GM08714 (cell line): Measurements from ENCODE around the gene CLTB.

Source experiments
- H3K4me3 ChIP-seq: fragments of 200-500 bp; sonication (Bioruptor generic); 2 replicates; pipeline ENCODE4 v1.5.1; 2014; ENCODE audit warnings: mild to moderate bottlenecking, low read length, inconsistent platforms
- ZNF274 ChIP-seq: IDR thresholded peaks from 2 replicates; pipeline ENCODE4 v1.6.1; 2012; ENCODE audit warnings: mild to moderate bottlenecking, low read depth, low read length

Gene CLTB

DNA sequence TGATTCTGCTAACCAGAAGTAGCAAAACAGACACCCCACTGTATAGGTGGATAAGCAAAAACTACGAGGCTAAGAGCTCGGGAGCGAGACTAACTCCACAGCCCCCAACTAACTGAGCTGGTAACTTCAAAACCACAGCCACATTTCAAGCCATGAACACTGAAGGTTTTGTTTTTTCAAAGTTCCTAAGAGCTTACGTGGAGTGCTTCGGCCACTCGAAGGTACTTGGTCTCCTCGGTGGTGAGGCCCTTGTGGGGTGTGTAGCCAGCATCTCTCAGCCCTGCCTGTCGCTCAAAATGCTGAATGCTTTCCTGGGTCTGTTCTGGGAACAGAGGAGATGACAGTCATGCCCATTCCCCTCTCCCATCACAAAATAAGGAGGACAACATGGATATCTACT is 65.9 kb downstream of the CLTB start:
- no peak for TF ChIP-seq ZNF274
- H3K4me3 ChIP-seq: no peak overlapping the region

DNA sequence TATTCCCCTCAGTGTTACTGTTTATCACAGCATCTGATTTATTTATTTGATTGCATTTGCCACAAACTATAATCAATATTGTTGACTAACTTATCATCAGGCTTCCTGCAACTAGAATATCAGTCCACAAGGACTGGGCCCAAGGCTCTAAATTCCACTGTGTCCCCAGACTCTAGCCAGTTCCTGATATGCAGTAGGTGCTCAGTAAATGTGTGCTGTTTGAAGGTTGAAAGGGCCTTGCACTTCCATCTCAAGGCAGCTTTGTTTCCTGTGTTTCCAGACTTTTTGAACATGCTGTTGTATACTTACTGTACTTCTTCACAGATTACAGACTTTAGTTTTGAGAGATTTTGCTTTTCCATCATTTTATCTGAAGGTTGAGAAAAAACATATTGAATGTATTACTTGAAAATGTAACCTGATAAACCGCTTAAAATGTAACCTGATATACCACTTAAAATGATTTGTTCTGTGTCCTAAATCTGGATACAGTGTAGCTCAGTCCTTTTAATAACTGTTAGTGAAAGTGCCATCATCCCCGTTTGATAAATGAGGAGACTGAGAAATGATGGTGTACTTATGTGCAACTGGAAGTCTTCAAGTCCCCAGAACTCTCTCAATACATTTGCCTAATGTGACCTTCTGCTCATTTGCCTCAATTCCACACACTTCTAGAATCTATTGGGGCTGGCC is 73.4 kb downstream of the CLTB start:
- no peak for TF ChIP-seq ZNF274
- no peak overlapping the region for H3K4me3 ChIP-seq
